COLO829 (cell line): ENCODE data around the gene FGF22.

Experiments used
- DNase-seq: peaks from one replicate; pipeline ENCODE4 v3.0.0; 2012; ENCODE audit warnings: low spot score

FGF22 gene

GRCh38 chr19:644363-644762 lies 4.7 kb downstream of the FGF22 start:
- no peak for DNase-seq

DNA sequence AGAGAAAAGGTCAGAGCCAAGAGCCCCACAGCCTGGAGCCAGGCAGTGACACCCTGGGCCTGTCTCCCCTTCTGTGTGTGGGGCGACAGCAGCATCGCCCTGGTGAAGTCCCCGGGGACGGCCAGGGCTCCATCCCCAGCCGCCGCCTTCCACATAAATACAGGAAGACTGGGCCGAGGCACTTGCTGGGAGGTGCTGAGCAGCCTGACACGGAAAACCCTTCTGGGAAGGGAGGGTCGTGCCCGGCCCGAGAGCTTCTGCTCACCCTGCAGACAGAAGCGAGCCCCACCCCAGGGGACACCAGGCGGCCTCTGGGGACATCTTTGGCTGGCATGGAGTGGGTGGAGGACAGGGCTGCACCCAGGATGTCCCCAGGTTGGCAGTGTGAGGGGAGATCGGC lies 5.1 kb downstream of the FGF22 start:
- no peak for DNase-seq

DNA sequence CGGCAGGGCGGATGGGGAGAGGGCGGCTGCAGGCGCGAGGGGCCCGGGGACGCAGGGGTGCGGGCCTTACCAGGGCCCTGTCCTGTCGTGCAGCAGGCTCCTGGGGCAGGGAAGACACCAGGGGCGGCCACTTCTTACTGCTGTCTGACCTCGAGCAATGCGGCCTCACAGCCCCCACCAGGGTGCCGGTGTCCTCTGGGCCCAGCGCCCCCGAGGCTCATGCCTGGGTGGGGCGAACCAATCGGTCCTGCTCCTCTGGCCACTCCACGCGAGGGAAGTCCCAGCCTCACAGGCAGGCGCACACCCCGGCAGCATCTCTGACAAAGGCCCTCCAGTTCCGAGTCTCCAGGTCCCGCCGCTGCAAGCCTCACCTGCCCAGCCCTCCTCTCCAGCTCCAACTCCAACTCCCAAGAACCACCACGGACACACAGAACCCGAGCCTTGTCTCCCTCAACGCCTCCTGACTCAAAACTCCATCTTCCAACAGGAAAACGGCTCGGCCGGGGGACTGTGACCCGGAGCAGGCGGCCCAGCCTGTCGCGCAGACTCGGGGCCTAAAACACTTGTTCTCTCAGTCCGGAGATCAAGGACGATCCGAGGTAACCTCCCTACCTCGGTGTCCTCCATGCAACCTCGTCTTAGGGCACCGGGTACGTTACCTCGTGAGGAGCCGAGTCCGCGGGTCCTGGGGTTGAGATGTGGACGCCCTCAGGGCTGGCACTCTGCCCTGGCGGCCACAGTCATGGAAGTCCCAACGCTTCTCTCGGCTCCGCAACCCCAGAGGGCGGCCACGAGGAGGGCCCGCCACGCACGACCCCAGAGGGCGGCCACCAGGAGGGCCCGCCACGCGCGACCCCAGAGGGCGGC lies 6.5 kb downstream of the FGF22 start:
- DNase-seq: no peak

GRCh38 chr19:646779-647565 lies 7.3 kb downstream of the FGF22 start:
- DNase-seq: no peak

DNA sequence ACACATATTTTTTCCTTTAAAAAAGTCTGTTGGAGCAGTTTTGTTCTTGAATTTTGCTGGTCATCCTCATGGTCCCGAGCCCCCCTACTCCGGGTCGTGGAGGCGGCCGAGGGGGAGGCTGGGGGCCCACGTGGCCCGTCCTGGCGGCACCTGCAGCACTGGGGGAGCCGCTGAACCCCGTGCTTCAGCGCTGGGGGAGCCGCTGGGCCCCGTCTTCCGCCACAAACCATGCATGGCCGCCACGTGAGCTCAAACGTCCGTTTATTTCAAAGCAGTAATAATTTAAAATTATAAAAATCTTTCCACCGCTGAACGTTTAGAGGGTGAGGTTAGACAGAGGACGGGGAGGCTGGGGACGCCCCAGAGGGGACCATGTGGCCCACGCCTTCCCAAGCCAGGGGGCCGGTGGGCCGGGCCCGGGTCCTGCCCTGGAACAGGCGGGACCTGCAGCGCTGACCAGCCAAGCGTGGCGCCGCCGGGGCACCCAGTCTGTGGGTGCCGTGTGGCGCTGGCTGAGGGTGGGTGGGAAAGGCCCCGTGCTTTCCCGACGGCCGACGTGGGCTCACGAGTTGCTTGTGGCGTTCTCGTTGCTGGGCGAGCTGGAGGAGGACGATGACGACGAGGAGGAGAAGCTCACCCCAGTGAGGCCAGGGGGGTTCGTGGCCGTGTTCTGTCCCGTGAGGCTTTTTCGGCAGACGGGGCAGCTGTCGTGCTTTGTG lies 8.0 kb downstream of the FGF22 start:
- DNase-seq: no peak

DNA sequence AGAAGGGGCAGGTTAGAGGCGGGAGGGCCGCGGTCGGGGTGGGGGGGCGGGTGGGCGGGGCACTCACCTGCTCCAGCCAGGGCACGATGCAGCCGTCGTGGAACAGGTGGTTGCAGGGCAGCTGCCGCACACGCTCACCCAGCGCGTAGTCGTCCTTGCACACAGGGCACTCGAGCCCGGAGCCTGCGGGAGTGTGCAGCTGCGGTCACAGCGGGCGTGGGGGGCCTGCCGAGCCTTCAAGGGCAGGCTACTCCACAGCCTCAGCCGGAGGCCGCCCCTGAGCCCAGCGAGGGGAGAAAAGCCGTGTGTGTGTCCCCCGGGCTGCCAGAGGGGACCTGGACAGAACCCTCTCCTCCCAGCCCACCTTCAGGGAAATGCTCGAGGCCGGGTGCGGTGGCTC lies 8.6 kb downstream of the FGF22 start:
- no peak for DNase-seq

DNA sequence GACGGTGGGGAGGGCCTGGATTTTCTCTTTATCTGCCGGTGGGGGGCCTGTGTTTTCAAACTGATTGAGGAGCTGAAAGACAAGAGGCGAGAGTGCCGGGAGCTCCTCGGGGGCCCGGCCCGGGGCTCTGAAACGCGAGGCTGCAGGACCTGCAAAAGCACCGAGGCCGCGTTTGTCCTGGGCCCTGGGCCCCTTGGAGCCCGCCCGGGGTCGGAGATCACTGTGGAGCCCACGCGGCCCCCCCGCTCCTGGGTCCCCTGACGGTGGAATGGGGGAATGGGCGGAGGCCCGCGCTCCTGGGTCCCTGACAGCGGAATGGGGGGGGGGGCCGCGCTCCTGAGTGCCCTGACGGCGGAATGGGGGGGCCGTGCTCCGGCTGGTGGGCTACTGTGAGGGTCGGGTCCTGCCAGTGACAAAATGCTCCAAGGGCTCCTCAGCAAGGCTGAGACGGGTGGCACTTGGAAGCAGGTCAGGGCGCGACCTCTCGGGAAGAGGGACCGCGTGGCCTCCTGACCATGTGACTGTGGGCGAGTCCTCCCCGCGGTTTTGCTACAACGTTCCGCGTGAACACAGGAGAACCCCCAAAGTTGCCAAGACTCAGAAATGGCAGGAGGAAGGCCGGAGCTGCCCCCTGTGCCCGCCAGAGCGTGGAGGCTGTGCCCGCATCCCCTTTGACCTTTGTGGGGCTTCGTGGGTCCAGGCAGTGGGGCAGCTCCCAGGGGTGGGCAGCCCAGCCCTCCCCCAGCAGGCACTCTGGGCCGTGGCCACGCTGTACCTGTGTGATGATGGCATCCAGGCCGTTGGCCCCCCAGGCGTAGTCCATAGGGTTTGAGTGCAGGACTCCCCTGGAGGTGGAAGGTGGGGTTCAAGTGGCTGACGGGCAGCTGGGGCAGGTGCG lies 9.5 kb downstream of the FGF22 start:
- no peak for DNase-seq

- no peak for DNase-seq
Observed at GRCh38 chr19:650121-650520, 10.4 kb downstream of the FGF22 start.

GRCh38 chr19:651114-651818 lies 11.6 kb downstream of the FGF22 start:
- no peak for DNase-seq

GRCh38 chr19:651991-652390 lies 12.3 kb downstream of the FGF22 start:
- no peak for DNase-seq

GRCh38 chr19:652467-653389 lies 13.0 kb downstream of the FGF22 start:
- DNase-seq: no peak

DNA sequence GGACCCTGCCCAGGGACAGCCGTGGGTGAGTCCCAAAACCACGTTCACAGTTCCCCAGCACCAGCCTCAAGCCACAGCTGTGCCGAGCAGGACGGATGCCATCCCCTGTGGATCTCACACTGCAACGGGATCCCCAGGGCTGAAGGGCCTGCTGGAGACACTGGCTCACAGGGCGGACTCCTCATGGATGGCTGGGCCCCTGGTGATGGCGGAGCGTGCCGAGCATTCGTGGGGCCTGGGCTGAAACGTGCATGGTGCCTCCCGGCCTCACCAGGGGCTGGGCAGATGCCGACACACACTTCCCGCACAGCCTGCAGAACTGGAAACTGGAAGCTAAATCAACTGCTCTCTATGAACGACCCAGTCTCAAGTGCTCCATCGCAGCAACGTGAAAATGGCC lies 13.7 kb downstream of the FGF22 start:
- no peak for DNase-seq

GRCh38 chr19:655691-656090 lies 16.0 kb downstream of the FGF22 start:
- no peak for DNase-seq

DNA sequence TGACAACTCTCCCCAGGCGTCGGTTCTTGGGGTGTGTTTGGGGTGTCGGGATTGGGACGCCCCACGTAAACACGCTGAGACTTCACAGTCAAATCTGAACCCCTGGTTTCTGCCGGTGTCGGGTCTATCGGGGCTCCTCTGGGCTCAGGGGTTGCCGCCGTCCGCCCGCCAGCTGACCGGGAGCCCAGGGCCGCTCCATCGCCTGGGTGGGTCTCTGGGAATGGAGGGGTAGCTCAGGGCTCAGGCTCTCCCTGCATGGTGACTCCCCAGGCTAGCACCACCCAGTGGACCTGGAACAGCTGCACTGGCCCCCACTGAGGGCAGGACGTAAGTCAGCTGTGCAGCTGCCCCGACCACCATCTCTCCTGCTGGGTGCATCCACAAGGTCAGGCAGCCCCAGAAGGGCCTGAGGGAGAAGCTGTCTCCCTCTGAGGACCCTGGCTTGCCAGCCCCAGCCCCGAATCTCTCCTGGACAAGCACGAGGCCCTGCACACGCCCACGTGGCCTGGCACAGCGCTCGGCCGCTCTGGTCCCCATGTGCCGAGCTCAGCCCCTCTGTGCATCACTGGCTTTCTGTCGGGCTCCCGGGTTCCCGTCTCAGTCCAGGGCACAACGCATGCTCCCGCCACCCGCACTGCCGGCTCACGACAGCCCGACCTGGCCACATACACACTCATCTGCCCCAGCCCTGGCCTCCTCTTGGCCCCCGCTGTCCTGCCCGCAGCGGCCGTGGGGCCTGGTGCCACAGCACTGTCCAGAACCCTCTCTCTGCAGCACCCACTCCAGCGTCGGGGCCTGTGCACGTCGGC lies 17.3 kb downstream of the FGF22 start:
- no peak for DNase-seq

- DNase-seq: no peak
Observed at GRCh38 chr19:657611-658010, 17.9 kb downstream of the FGF22 start.

GRCh38 chr19:658059-658839 lies 18.6 kb downstream of the FGF22 start:
- DNase-seq: no peak

- no peak for DNase-seq
Observed at GRCh38 chr19:658916-659839, 19.5 kb downstream of the FGF22 start.
